ENCODE measurements around the gene EEF1AKMT1.

Gene EEF1AKMT1, protein sequence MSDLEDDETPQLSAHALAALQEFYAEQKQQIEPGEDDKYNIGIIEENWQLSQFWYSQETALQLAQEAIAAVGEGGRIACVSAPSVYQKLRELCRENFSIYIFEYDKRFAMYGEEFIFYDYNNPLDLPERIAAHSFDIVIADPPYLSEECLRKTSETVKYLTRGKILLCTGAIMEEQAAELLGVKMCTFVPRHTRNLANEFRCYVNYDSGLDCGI

DNA sequence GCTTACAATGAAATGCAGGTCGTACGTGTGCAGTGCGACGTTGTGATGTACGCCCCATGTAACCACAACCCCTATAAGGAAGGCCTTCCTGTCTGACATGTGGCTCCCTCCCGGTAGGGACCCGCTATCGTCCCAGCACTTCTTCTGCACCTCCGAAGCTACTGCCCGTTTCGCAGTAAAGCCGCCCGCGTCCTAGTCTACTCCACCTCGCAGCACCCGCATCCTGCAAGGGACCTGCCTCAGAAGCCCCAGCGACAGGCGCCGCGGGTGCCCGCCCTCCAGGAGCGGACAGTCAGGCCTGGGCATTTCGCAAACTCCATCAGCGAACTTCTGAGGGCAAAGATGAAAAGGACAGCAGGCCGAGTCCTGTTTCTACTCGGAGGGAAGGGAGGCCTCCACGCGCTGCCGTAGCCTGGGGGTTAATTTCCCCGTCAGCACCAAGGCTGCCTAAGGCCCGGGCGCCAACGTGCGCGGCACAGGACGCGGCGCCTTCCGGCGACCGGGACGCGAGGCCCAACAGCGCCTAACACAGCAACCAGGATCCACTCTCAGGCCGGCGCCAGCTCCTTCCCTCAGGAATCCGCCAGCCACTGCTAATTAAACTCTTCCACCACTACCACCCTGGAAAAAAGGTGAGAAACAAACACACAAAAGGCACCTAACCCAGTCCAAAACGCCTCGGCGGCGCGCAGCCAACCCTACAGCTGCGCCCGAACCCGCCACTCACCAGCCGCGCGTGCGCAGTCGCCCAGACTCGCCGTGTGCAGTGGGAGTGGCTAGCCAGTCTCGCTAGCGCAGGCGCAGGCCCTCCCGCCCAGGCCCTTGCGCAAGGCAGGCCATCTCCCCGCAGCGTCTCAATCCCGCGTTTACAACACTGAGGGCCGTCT lies at the start of gene EEF1AKMT1:
Gene EEF1AKMT1 (minus strand): TSS at position 768 of the 887 bp plus-strand sequence. CDS start 16,363 bp downstream, outside the sequence.
- DNase-seq = peak; percentile 98

DNA sequence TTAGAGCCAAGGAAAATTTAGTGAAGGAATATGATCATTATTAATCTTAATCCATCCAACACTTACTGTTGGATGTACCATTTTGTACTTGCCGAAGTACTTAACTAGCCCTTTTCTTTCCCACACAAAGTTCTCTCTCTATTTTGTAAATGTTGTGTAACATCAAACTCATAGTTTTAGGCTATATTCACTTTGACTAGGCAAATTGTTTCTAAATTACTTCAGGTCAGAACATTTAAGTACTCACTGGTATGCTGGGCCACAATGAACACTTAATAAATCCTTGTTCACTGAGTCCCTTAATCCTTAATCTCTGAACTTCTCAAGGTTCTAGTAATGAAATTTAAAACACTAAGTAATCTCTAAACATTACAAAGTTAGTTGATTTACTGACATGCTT lies 49.3 kb upstream of the EEF1AKMT1 start:
- DNase-seq = no peak

- no peak for DNase-seq
These were observed 48.6 kb upstream of the EEF1AKMT1 start for GRCh38 chr13:20822406-20822805.

GRCh38 chr13:20819715-20820114 lies 46.0 kb upstream of the EEF1AKMT1 start:
- DNase-seq = no peak

- no peak for DNase-seq
These were observed 41.7 kb upstream of the EEF1AKMT1 start for GRCh38 chr13:20815464-20815863.

DNA sequence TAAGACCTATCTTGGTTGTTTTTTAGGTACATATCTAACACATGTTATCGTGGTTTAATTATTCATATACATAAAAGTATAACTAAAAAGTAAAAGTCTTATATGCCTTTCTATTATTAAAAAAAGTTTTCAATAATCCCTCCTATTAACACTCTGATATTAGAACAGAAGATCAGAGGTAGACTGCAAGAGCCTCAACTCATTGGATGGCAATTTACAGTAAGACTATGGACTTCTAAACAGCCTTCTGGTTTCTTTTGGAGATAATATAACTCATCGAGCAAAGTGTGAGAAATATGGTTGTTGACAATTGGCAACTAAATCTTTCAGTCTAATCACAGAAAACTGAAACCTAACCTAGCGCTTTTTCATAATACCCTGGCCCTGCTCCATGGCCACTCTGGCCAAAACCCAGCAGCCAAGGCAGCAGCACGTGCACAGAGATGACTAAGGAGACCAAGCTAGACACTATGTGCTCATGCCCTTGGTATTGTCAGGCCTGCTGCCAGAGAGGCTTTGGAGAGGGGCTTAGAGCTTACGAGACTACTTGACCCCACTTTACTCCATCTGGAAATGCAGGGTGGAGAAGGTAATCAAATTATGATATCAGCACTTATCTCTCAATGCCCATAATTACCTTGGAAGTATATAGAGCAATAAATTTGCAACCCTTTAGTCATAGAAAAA lies 40.6 kb upstream of the EEF1AKMT1 start:
- DNase-seq = no peak

DNA sequence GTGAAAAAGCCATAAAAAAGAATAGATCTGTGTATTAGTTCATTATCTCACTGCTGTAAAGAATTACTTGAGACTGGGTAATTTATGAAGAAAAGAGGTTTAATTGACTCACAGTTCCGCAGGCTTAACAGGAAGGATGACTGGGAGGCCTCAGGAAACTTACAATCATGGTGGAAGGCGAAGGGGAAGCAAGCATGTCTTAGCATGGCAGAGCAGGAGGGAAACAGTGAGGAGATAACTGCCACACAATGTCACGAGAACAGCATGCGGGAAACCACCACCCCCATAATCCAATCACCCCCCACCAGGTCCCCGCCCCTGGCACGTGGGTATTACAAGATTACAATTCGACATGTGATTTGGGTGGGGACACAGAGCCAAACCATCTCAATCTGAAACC lies 39.1 kb upstream of the EEF1AKMT1 start:
- no peak for DNase-seq

GRCh38 chr13:20810808-20811207 lies 37.0 kb upstream of the EEF1AKMT1 start:
- DNase-seq = no peak

GRCh38 chr13:20808874-20809273 lies 35.1 kb upstream of the EEF1AKMT1 start:
- no peak for DNase-seq

- DNase-seq = no peak
These were observed 29.6 kb upstream of the EEF1AKMT1 start for GRCh38 chr13:20803180-20803965.

GRCh38 chr13:20801707-20802106 lies 27.9 kb upstream of the EEF1AKMT1 start:
- DNase-seq = peak; percentile 30

DNA sequence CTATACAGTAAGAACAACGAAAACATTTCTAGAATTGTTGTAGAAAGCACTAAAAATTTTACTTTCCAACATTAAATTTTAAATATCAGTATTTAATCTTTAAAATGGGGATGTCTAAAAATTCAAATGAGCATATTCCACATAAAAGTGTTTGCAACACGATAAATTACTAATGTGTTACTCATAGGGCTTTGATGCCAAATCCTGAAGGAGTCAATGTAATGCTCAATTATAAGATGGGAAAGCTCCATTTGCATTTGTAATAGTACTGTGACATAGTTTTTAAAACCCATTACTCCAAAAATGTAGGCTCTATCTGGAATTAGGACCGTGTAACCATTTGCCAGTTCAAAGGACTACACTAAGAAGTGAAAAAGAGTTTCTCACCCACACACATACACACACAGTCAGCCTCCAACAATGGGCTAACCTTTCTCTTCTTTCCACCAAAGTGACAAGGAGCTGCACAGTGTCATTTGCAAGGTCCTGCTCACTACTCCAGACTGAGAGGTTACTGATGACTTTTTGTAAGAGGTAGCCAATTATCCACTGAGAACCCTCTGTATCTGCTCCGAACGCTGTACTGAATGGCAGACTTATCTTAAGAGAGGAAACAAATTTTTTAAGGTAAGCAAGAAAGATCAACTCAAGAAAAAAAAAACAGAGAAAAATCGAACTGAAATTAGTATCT lies 26.1 kb upstream of the EEF1AKMT1 start:
- no peak for DNase-seq

DNA sequence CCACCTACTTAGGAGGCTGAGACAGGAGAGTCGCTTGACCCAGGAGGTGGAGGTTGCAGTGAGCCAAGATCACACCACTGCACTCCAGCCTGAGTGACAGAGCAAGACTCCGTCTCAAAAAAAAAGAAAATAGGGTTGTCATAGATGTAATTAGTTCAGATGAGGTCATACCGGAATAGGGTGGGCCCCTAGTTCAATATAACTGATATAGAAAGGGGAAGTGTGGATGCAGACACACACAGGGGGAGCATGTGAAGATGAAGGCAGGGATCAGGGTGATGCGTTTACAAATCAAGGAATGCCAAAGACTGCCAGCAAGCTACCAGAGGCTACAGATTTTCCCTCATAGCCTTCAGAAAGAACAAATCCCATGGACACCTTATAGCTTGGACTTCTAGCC lies 24.3 kb upstream of the EEF1AKMT1 start:
- DNase-seq = peak; percentile 38

DNA sequence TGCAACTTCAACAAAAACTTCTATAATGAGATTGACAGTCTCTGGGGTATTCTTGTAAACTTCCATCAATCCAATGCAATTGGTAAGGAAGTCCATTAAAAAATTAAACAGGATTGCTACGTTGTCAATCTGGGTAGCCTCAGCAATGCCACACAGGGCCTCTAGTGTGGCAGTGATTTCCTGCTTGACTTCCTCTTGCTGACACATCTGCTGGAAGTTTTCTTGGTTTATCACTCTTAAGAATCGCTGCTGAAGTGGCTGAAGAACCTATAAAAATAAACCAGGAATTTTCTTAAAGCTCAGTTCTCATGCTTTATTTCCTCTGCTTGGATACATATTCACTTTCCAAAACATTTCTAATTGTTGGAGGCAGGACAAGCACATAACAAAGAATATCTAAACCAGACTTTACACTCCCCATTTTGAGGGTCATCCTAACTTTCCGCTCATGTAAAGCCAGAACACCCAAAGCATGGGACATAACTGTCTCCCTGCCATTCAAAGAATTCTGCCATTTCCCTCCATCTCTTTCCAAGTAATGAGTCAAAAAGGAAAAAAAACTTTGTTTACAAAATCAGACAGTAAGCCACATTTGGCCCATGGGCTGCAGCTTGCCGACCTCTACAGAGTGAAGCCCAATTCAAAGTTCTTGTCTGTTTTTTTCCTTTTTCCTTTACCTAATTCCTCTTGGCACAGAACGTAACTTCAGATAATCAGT lies 23.2 kb upstream of the EEF1AKMT1 start:
- DNase-seq = peak; percentile 20

DNA sequence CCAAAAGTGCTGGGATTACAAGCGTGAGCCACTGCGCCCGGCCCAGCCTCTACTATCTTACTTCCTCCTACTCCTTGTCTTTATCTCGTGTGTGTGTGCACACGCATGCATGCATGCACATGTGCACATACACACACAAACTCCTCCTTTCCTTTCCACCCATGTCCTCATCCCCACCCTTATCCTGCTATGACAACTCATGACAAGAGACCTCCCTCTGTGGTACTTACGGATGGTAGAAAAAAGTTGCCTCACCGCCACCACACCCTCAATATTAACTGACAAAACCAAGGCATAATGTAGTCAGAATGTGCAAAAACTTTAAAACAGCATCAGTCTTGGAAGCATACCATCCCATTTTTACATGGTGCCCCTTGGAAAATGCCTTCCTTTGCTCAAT lies 15.9 kb upstream of the EEF1AKMT1 start:
- no peak for DNase-seq

DNA sequence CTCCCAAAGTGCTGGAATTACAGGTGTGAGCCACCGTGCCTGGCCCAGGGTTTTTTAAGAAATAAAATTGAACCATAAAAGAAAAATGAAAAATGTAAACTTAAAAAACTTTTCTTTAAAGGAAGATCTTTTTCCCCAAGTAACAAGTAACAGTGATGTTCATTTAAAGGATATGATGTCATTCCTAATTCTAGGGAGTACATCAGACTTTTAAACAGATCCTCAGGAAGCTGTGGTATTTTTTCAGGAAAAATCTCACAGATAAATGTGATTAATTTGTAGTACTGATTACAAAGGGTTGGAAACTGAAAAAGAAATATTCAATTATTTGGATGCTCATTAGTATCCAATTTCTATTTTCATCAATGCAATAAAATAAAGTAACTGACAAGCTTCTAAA lies 14.6 kb upstream of the EEF1AKMT1 start:
- no peak for DNase-seq

GRCh38 chr13:20787180-20787579 lies 13.4 kb upstream of the EEF1AKMT1 start:
- DNase-seq = no peak

DNA sequence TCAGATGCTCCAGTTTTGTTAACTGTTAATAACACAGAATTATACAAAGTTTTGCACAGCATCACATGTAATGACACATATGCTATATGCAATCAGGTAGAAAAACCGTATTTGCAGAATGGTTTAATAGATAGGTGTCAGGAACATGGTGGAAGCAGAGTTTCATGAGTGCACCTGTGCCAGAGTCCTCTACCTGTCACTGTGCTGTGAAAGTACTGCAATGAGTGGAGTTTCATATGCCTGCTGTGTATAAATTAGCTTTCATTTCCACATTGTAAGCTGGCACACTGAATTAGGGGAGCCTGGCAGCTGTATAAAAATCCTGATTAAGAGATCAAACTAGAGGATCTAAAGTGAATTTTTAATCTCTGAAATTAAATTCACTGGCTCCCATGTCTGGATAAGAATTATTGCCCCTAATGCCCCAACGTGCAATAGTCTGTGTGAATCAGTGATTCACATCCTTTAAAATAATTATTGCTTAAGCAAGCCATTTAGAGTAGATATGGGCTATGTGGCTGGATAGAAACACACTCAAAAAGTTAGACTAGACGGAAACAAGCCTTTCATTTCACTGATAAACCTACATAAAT lies 8.5 kb upstream of the EEF1AKMT1 start:
- DNase-seq = no peak

DNA sequence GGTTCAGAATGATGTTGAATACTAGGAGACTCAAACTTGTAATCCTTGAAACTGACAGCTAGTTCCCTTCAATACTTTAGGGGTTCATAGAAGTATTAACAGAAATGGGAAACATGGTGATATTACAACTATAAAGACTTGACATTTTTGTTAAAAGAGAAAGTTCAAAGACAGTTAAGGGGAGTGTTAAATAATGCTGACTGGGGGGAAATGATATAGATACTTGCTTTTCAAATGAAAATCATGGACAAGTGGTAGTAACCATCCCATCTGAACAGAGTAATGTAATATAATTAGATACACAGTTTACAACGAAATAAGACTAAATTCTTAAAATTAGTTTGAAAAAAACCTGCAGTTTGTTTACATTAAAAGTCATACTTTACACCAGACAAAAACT lies 6.6 kb upstream of the EEF1AKMT1 start:
- DNase-seq = no peak

- DNase-seq = no peak
These were observed 5.6 kb upstream of the EEF1AKMT1 start for GRCh38 chr13:20779405-20779804.

- DNase-seq = no peak
These were observed 4.5 kb upstream of the EEF1AKMT1 start for GRCh38 chr13:20778311-20778710.

Measured in suppressor macrophage treated with lipopolysaccharide for 4 hours (primary cell).